DND-41 (cell line): Measurements from ENCODE around the gene TUBB3.
"Not testable (repeated sequence)": the region's sequence is repeated elsewhere in the genome, so short reads cannot be mapped to it uniquely, and the experiment has no call there.

Source experiments
- EZH2 ChIP-seq: IDR thresholded peaks from 3 replicates; pipeline ENCODE4 v1.6.1; 2012; ENCODE audit warnings: borderline replicate concordance, low read depth, mild to moderate bottlenecking, moderate library complexity, low read length, inconsistent platforms; ENCODE audit not compliant: severe bottlenecking
- TF ChIP-seq, protein P1 (sequence below): IDR thresholded peaks from 2 replicates; pipeline ENCODE4 v1.5.1; 2012; ENCODE audit warnings: borderline replicate concordance, low read length, moderate library complexity, mild to moderate bottlenecking; ENCODE audit not compliant: poor library complexity, severe bottlenecking; ENCODE audit errors: extremely low read depth

- TF ChIP-seq, protein P1, sequence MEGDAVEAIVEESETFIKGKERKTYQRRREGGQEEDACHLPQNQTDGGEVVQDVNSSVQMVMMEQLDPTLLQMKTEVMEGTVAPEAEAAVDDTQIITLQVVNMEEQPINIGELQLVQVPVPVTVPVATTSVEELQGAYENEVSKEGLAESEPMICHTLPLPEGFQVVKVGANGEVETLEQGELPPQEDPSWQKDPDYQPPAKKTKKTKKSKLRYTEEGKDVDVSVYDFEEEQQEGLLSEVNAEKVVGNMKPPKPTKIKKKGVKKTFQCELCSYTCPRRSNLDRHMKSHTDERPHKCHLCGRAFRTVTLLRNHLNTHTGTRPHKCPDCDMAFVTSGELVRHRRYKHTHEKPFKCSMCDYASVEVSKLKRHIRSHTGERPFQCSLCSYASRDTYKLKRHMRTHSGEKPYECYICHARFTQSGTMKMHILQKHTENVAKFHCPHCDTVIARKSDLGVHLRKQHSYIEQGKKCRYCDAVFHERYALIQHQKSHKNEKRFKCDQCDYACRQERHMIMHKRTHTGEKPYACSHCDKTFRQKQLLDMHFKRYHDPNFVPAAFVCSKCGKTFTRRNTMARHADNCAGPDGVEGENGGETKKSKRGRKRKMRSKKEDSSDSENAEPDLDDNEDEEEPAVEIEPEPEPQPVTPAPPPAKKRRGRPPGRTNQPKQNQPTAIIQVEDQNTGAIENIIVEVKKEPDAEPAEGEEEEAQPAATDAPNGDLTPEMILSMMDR: not testable (repeated sequence)
- TF ChIP-seq EZH2: not testable (repeated sequence)
Observed at GRCh38 chr16:89934019-89934418, 10.9 kb downstream of the TUBB3 start.
